Breast epithelium (tissue), 4 donors: Measurements from ENCODE around the gene JADE2. TPM values are rescaled to one million over a fixed set of nuclear protein-coding genes. Genes with fewer than 3 reads are reported as not detected.
A peak's percentile ranks its signal among the peaks of the same experiment; 100 is the strongest.
"Not testable (repeated sequence)": the region's sequence is repeated elsewhere in the genome, so short reads cannot be mapped to it uniquely, and the experiment has no call there.

ENCODE experiments used
- DNase-seq, 2 donors: peaks; one replicate each; pipeline ENCODE4 v3.0.0-alpha.2; 2019; ENCODE audit warnings: low spot score in 2 of 2
- H3K27ac ChIP-seq, 2 donors: fragments of 200-600 bp; sonication (generic) in 1 of 2; one replicate each; pipeline ENCODE4 v1.5.1; 2016 to 2019; ENCODE audit warnings: mild to moderate bottlenecking in 1 of 2
- H3K27me3 ChIP-seq, 2 donors: fragments of 200-600 bp; sonication (generic) in 1 of 2; one replicate each; pipeline versions ENCODE4 v1.5.1 to v1.6.0; 2017 to 2019; ENCODE audit warnings: control low read depth in 1 of 2, mild to moderate bottlenecking in 1 of 2
- H3K36me3 ChIP-seq: fragments of 200-600 bp; one replicate; pipeline ENCODE4 v1.5.1; 2019
- H3K4me1 ChIP-seq, 2 donors: fragments of 200-600 bp; sonication (generic); one replicate each; pipeline ENCODE4 v1.5.1; 2016 to 2019; ENCODE audit warnings: control low read depth in 1 of 2
- H3K4me3 ChIP-seq, 3 donors: fragments of 200-600 bp; sonication (generic); 1 replicate in 2 of 3; 2 replicates in 1 of 3; pipeline ENCODE4 v1.5.1; 2016 to 2019; ENCODE audit warnings: mild to moderate bottlenecking in 3 of 3, moderate library complexity in 2 of 3
- H3K9me3 ChIP-seq, 2 donors: fragments of 200-600 bp; sonication (generic) in 1 of 2; one replicate each; pipeline ENCODE4 v1.5.1; 2016 to 2019; ENCODE audit warnings: control low read depth in 1 of 2
- CTCF ChIP-seq, 3 donors: fragments of 450-650 bp; IDR thresholded peaks; one replicate each; pipeline ENCODE4 v1.5.1; 2016 to 2017; ENCODE audit warnings: antibody characterized with exemption in 3 of 3, mild to moderate bottlenecking in 3 of 3, moderate library complexity in 3 of 3
- POLR2A ChIP-seq: fragments of 450-650 bp; IDR thresholded peaks from one replicate; pipeline ENCODE4 v1.6.1; 2016; ENCODE audit warnings: antibody characterized with exemption, mild to moderate bottlenecking, moderate library complexity
- POLR2AphosphoS5 ChIP-seq, 3 donors: sonication (generic); formaldehyde crosslinking; IDR thresholded peaks; one replicate each; pipeline ENCODE4 v1.6.1; 2017; ENCODE audit warnings: antibody characterized with exemption in 3 of 3
- intact Hi-C: fragments of 100-400 bp; cut with DNase I; formaldehyde crosslinking; loops from one replicate; pipeline ENCODE4 v1.15.1; 2023; ENCODE audit warnings: low total_unique reads
- total RNA-seq, 3 donors: library from RNA; depleted of rRNA; stranded (reverse); fragments of >200 nt; gene quantifications; one replicate each; pipeline ENCODE4 v1.1.0, GENCODE V29; 2016

JADE2 gene
- total RNA-seq, 3 donors from 2014 or later, result 39.0 to 66.0 (median 61.4) TPM

- H3K36me3 ChIP-seq, result no peaks in the 10 kb centered on the region
- DNase-seq, result no peak
- H3K27ac ChIP-seq, result no peak overlapping the region
Measured at GRCh38 chr5:134494780-134495179, 30.7 kb upstream of the JADE2 start.

GRCh38 chr5:134499905-134500304 lies 25.6 kb upstream of the JADE2 start:
- intact Hi-C loops, H3K9me3 ChIP-seq, H3K36me3 ChIP-seq, H3K27me3 ChIP-seq, H3K4me1 ChIP-seq, H3K27ac ChIP-seq, DNase-seq, H3K4me3 ChIP-seq: not testable (repeated sequence)

More at GRCh38 chr5:134494780-134495179, 30.7 kb upstream of the JADE2 start:
- Histone ChIP-seq H3K4me1 (no peaks in the 10 kb centered on the region), H3K9me3 (no peaks in the 10 kb centered on the region), H3K4me3 (no peak overlapping the region), H3K27me3 (no peaks in the 10 kb centered on the region)
- intact Hi-C loops, result no loop called here
- TF ChIP-seq POLR2A (no peak), CTCF (IDR thresholded peaks at IDR 0.05) (no peak), POLR2AphosphoS5 (IDR thresholded peaks at IDR 0.05) (no peak)

- H3K27me3 ChIP-seq, result no peaks in the 10 kb centered on the region
- H3K36me3 ChIP-seq, result no peaks in the 10 kb centered on the region
- TF ChIP-seq POLR2AphosphoS5 (IDR thresholded peaks at IDR 0.05), result no peak
- TF ChIP-seq POLR2A, result no peak
- no peak for TF ChIP-seq CTCF (IDR thresholded peaks at IDR 0.05)
- no peaks in the 10 kb centered on the region for H3K9me3 ChIP-seq
- intact Hi-C loops, result no loop called here
- H3K27ac ChIP-seq, result no peak overlapping the region
- no peaks in the 10 kb centered on the region for H3K4me1 ChIP-seq
- no peak overlapping the region for H3K4me3 ChIP-seq
- DNase-seq, result no peak
Measured at GRCh38 chr5:134500699-134501430, 24.6 kb upstream of the JADE2 start.

- H3K4me1 ChIP-seq, result no peaks in the 10 kb centered on the region
- DNase-seq, result no peak
- TF ChIP-seq POLR2AphosphoS5 (IDR thresholded peaks at IDR 0.05), result no peak
- TF ChIP-seq POLR2A, result no peak
- TF ChIP-seq CTCF (IDR thresholded peaks at IDR 0.05), result no peak
- H3K27ac ChIP-seq, result peak overlapping the region in 1 of 2 donors; percentile 8
- no peaks in the 10 kb centered on the region for H3K36me3 ChIP-seq
- intact Hi-C loops, result no loop called here
- no peaks in the 10 kb centered on the region for H3K27me3 ChIP-seq
- H3K9me3 ChIP-seq, result no peaks in the 10 kb centered on the region
- H3K4me3 ChIP-seq, result no peak overlapping the region
Measured at GRCh38 chr5:134502259-134502658, 23.2 kb upstream of the JADE2 start.

GRCh38 chr5:134503088-134503936 lies 22.2 kb upstream of the JADE2 start:
- peak in 1 of 2 donors; percentile 50 for DNase-seq
- Histone ChIP-seq H3K27ac (peak overlapping the region; percentile 74 to 92), H3K27me3 (no peaks in the 10 kb centered on the region), H3K9me3 (no peaks in the 10 kb centered on the region), H3K36me3 (no peaks in the 10 kb centered on the region), H3K4me1 (no peaks in the 10 kb centered on the region), H3K4me3 (no peak overlapping the region)
- TF ChIP-seq CTCF (IDR thresholded peaks at IDR 0.05) (no peak), POLR2A (no peak), POLR2AphosphoS5 (IDR thresholded peaks at IDR 0.05) (peak in 2 of 3 donors; percentile 19 to 51)
- intact Hi-C loops, result no loop called here
